Karpas-422 (cell line): ENCODE measurements around the gene MRPS9. TPM values are rescaled to one million over a fixed set of nuclear protein-coding genes. Genes with fewer than 3 reads are reported as not detected.
A peak's percentile ranks its signal among the peaks of the same experiment; 100 is the strongest.

Source experiments
- DNase-seq: peaks from one replicate; pipeline ENCODE4 v3.0.0-alpha.2; 2015
- H2AFZ ChIP-seq: fragments of 200-600 bp; sonication (generic); 2 replicates; pipeline ENCODE4 v1.6.1; 2014; ENCODE audit warnings: antibody characterized with exemption, low read length, mixed read lengths
- H3K27ac ChIP-seq: fragments of 200-600 bp; sonication (generic); 2 replicates; pipeline ENCODE4 v1.5.1; 2014; ENCODE audit warnings: mild to moderate bottlenecking, low read length, moderate library complexity
- H3K27me3 ChIP-seq: fragments of 200-600 bp; sonication (generic); 2 replicates; pipeline ENCODE4 v1.6.1; 2014; ENCODE audit warnings: low read length, mixed read lengths
- H3K36me3 ChIP-seq: fragments of 200-600 bp; sonication (generic); 2 replicates; pipeline ENCODE4 v1.6.1; 2014; ENCODE audit warnings: low read length, mixed read lengths; ENCODE audit not compliant: insufficient read depth
- H3K4me1 ChIP-seq: fragments of 200-600 bp; sonication (generic); 2 replicates; pipeline ENCODE4 v1.6.1; 2014; ENCODE audit warnings: mild to moderate bottlenecking, low read length, mixed read lengths
- H3K4me2 ChIP-seq: fragments of 200-600 bp; sonication (generic); 2 replicates; pipeline ENCODE4 v1.6.1; 2014; ENCODE audit warnings: low read length, low read depth, mild to moderate bottlenecking; ENCODE audit not compliant: poor library complexity, severe bottlenecking
- H3K4me3 ChIP-seq: fragments of 200-600 bp; sonication (generic); 2 replicates; pipeline ENCODE4 v1.5.1; 2014; ENCODE audit warnings: mild to moderate bottlenecking, antibody characterized with exemption, low read length, mixed read lengths
- H3K79me2 ChIP-seq: fragments of 200-600 bp; sonication (generic); 2 replicates; pipeline ENCODE4 v1.6.1; 2014; ENCODE audit warnings: mild to moderate bottlenecking, low read length, mixed read lengths
- H3K9ac ChIP-seq: fragments of 200-600 bp; sonication (generic); 2 replicates; pipeline ENCODE4 v1.6.0; 2014; ENCODE audit warnings: low read length
- H3K9me2 ChIP-seq: fragments of 200-600 bp; sonication (generic), shearing (Covaris generic); replicated peaks from 2 replicates; pipeline ENCODE4 v1.6.0; 2014; ENCODE audit warnings: mild to moderate bottlenecking, low read length, moderate library complexity; ENCODE audit not compliant: insufficient read depth
- H3K9me3 ChIP-seq: fragments of 300-700, 200-600 bp; sonication (generic); 2 replicates; pipeline ENCODE4 v1.6.1; 2014; ENCODE audit warnings: low read length, mixed read lengths
- H4K20me1 ChIP-seq: fragments of 200-600 bp; sonication (generic); 2 replicates; pipeline ENCODE4 v1.6.1; 2014; ENCODE audit warnings: mild to moderate bottlenecking, antibody characterized with exemption, low read length, low read depth; ENCODE audit not compliant: insufficient read depth
- total RNA-seq: library from RNA; depleted of rRNA; stranded (reverse); fragments of >200 nt; shearing (Covaris generic); gene quantifications from 2 replicates; pipeline ENCODE4 v1.2.3, GENCODE V29; 2014; ENCODE audit warnings: low replicate concordance

Gene MRPS9
- total RNA-seq, 1 experiment from 2014 or later, result 24.5 TPM

DNA sequence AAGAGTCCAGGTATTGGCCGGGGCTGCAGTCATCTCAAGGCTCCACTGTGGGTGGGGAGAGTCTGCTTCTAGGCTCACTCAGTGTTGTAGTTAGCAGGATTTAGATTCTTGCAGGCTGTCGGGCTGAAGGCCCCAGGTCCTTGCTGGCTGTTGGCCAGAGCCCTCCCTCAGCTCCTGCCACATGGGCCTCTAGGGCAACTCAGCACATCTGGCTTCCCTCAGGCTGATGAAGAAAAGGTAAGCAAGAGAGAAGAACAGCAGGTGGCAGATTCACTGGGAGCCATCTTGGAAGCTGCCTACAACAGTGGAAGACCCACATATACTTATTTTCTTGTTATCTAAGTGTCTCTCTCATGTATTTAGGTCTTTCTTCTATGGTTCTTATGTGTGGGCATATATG, 4.3 kb downstream of the MRPS9 start:
- Histone ChIP-seq H3K9me2 (no peaks in the 10 kb centered on the region), H3K27ac (no peak overlapping the region), H2AFZ (no peak overlapping the region), H4K20me1 (no peaks in the 10 kb centered on the region), H3K9ac (no peak overlapping the region), H3K4me2 (no peak overlapping the region), H3K36me3 (peaks cover 6% of the 10 kb centered on the region; the same call in 1 of the 2 replicates), H3K4me3 (no peak overlapping the region), H3K79me2 (peaks cover 91% of the 10 kb centered on the region), H3K27me3 (no peaks in the 10 kb centered on the region), H3K9me3 (no peaks in the 10 kb centered on the region), H3K4me1 (peaks cover 45% of the 10 kb centered on the region)
- no peak for DNase-seq

DNA sequence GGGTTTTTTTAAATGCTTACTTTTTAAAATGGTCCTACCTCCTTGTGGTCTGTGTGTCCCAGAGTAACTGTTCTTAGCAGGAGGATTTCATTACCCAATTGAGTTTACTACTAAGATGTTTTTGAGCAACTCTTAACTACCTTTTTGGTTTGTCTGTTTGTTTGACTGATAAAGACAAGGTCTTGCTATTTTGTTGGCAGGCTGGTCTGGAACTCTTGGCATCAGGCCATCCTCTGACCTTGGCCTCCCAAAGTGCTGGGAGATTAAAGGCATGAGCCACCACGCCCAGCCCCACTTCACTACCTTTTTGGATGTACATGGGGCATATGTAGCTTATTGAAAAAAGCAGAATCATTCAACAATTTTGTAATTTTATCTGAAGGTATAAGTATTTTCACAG, 14.9 kb downstream of the MRPS9 start:
- H3K9ac ChIP-seq, result no peak overlapping the region
- no peak for DNase-seq
- H3K79me2 ChIP-seq, result peaks cover 79% of the 10 kb centered on the region

DNA sequence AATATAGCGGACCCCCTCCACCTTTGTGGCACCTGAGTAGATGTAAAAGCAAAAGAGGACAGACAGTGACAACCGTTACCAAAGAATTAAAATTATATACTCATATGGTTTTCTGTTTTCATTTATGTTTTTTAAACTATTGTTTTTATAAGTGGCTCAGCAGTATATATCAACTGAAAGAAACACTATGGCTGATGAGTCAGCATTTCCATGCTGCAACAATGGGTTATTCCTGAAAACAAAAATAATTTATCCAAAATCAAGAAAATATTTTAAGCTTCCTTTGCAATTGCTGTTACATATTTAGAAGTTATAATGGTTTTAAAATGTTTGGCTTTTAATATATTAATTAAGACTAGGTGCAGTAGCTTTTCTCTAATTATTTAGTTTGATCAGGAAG, 17.7 kb downstream of the MRPS9 start:
- peaks cover 10% of the 10 kb centered on the region for H3K9me3 ChIP-seq
- H4K20me1 ChIP-seq, result no peaks in the 10 kb centered on the region
- peak overlapping the region; percentile 23 for H3K27ac ChIP-seq
- H3K4me2 ChIP-seq, result no peak overlapping the region
- no peak overlapping the region for H2AFZ ChIP-seq
- no peak for DNase-seq
- H3K27me3 ChIP-seq, result no peaks in the 10 kb centered on the region
- no peaks in the 10 kb centered on the region for H3K9me2 ChIP-seq
- H3K4me3 ChIP-seq, result no peak overlapping the region
- H3K36me3 ChIP-seq, result peaks cover 43% of the 10 kb centered on the region
- peaks cover 21% of the 10 kb centered on the region for H3K4me1 ChIP-seq
- no peak overlapping the region for H3K9ac ChIP-seq
- peaks cover 91% of the 10 kb centered on the region for H3K79me2 ChIP-seq

More for the DNA sequence above, 14.9 kb downstream of the MRPS9 start:
- H3K9me3 ChIP-seq, result peaks cover 13% of the 10 kb centered on the region
- H3K4me2 ChIP-seq, result no peak overlapping the region
- no peak overlapping the region for H3K4me3 ChIP-seq
- no peak overlapping the region for H3K27ac ChIP-seq
- peaks cover 57% of the 10 kb centered on the region for H3K36me3 ChIP-seq
- no peaks in the 10 kb centered on the region for H3K27me3 ChIP-seq
- H2AFZ ChIP-seq, result no peak overlapping the region
- H3K9me2 ChIP-seq, result no peaks in the 10 kb centered on the region
- no peaks in the 10 kb centered on the region for H4K20me1 ChIP-seq
- H3K4me1 ChIP-seq, result peaks cover 21% of the 10 kb centered on the region

DNA sequence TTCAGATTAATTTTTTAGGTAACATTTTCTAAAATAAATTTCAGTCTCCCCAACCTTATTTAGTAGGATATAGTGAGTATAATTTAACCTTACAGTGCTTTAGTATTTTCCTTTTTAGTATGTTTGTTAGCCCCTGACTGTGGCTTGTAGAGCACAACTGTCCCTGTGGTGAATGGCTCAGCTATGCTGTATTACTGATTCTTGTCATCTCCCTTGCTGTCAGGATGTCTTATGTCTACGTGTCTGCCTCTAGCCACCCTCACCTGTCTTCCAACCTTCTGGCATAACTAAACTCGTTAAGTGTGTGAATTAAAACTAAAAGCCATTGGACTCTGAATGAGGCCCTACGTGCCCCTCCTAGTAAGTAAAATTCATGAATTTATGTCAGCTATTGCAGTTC, 18.4 kb downstream of the MRPS9 start:
- DNase-seq, result no peak
- Histone ChIP-seq H3K4me2 (peak overlapping the region; percentile 18), H2AFZ (no peak overlapping the region), H3K9ac (no peak overlapping the region), H3K4me1 (peaks cover 21% of the 10 kb centered on the region), H3K27ac (peak overlapping the region; percentile 52), H3K9me2 (no peaks in the 10 kb centered on the region), H3K79me2 (peaks cover 88% of the 10 kb centered on the region), H3K4me3 (no peak overlapping the region), H3K36me3 (peaks cover 36% of the 10 kb centered on the region), H3K27me3 (no peaks in the 10 kb centered on the region), H3K9me3 (peaks cover 6% of the 10 kb centered on the region; the same call in 1 of the 2 replicates), H4K20me1 (no peaks in the 10 kb centered on the region)

DNA sequence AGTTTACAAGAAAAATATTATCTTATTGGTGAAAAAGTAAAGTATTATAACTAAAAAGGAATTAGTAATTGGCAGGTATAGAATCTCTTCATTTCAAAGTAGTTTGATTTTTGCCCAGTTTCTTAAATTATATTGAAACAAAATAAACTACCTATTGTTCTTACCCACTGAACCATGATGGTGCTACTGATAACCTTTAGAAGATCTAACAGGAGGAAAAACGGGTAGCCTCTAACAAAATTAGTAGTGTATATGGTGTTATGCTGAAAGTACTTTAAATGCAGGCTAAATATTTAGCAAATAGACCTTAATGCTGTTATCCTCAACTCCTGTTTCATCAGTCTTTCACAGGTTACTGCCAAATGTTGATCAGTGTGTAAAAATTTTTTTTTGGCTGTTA, 19.1 kb downstream of the MRPS9 start:
- Histone ChIP-seq H3K27ac (peak overlapping the region; percentile 52), H3K9ac (no peak overlapping the region), H3K4me1 (peaks cover 21% of the 10 kb centered on the region), H3K36me3 (peaks cover 29% of the 10 kb centered on the region), H2AFZ (no peak overlapping the region), H3K27me3 (no peaks in the 10 kb centered on the region), H3K9me3 (peaks cover 3% of the 10 kb centered on the region; the same call in 1 of the 2 replicates), H3K9me2 (no peaks in the 10 kb centered on the region), H3K79me2 (peaks cover 88% of the 10 kb centered on the region), H4K20me1 (no peaks in the 10 kb centered on the region), H3K4me3 (no peak overlapping the region), H3K4me2 (peak overlapping the region; percentile 18)
- DNase-seq, result no peak

DNA sequence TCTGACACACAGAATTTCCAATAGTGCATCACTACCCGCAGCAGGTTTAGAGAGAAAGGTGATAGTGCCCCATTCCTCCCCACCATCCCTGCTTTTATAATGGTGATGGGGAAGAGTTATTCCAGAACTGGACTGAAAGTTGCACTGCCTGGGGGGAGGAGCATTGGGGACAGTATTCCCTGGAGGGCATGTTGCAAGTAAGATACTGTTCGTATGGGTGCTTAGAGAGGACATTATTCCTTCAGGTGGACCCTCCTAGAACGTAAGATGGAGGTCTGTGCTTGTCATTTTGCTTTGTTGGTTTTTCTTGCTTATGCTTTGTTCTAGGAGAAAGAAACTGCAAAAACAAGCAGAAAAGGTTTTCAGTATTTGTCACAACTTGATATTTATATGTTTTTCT, 23.7 kb downstream of the MRPS9 start:
- no peak overlapping the region for H3K27ac ChIP-seq
- no peaks in the 10 kb centered on the region for H3K27me3 ChIP-seq
- H3K9me3 ChIP-seq, result no peaks in the 10 kb centered on the region
- no peak overlapping the region for H3K4me2 ChIP-seq
- H4K20me1 ChIP-seq, result no peaks in the 10 kb centered on the region
- no peak overlapping the region for H2AFZ ChIP-seq
- no peak overlapping the region for H3K9ac ChIP-seq
- DNase-seq, result no peak
- H3K9me2 ChIP-seq, result no peaks in the 10 kb centered on the region
- peaks cover 97% of the 10 kb centered on the region for H3K79me2 ChIP-seq
- no peak overlapping the region for H3K4me3 ChIP-seq
- H3K36me3 ChIP-seq, result peaks cover 5% of the 10 kb centered on the region; the same call in 1 of the 2 replicates
- H3K4me1 ChIP-seq, result peaks cover 10% of the 10 kb centered on the region

DNA sequence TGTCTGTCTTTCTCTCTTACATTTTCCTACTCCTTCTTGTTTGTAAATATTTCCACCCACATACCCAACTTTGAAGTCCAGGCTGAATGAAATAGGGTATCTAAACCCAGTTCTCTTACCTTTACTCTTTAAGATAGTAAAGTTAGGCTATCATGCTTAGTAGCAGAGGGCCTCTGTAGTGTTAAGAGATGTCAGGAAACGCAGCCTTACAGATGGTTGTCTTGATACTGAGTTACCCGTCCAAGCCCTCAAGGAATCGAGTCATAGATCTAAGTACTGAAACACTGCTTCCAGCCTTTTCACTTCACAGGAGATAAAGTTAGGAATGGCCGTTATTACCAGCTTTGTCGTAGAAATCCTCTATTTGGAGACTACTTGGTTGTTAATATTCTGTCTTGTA, 24.3 kb downstream of the MRPS9 start:
- H3K27me3 ChIP-seq, result no peaks in the 10 kb centered on the region
- H3K36me3 ChIP-seq, result peaks cover 5% of the 10 kb centered on the region; the same call in 1 of the 2 replicates
- no peak overlapping the region for H3K4me3 ChIP-seq
- H3K9ac ChIP-seq, result no peak overlapping the region
- peaks cover 97% of the 10 kb centered on the region for H3K79me2 ChIP-seq
- no peak for DNase-seq
- no peaks in the 10 kb centered on the region for H3K9me3 ChIP-seq
- no peak overlapping the region for H2AFZ ChIP-seq
- H3K9me2 ChIP-seq, result no peaks in the 10 kb centered on the region
- no peak overlapping the region for H3K4me2 ChIP-seq
- H4K20me1 ChIP-seq, result no peaks in the 10 kb centered on the region
- H3K4me1 ChIP-seq, result peaks cover 4% of the 10 kb centered on the region
- H3K27ac ChIP-seq, result no peak overlapping the region

DNA sequence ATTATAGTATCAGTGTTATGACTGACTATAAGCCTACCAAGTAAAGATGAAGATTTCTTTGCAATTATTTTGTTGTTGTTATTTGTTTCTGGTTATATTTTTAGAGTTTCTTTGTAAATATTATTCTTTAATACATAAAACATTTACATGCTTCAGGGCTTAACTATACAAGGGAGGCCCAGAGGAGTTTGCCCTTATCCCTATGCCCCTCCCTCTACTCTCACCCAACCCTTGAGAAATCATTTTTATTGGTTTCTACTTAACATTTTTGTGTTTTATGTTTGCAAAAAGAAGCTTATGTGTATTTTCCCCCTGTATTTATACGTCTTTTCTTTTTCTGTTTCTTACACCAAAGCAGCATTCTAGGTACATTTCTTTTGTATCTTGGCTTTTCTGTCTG, 30.5 kb downstream of the MRPS9 start:
- no peak for DNase-seq
- no peaks in the 10 kb centered on the region for H3K27me3 ChIP-seq
- H3K36me3 ChIP-seq, result peaks cover 3% of the 10 kb centered on the region; the same call in 1 of the 2 replicates
- no peak overlapping the region for H3K27ac ChIP-seq
- H3K4me1 ChIP-seq, result no peaks in the 10 kb centered on the region
- H3K9me3 ChIP-seq, result no peaks in the 10 kb centered on the region
- H3K4me3 ChIP-seq, result no peak overlapping the region
- H3K9me2 ChIP-seq, result no peaks in the 10 kb centered on the region
- H3K79me2 ChIP-seq, result peaks cover 87% of the 10 kb centered on the region
- no peak overlapping the region for H3K4me2 ChIP-seq
- no peaks in the 10 kb centered on the region for H4K20me1 ChIP-seq
- H2AFZ ChIP-seq, result no peak overlapping the region
- H3K9ac ChIP-seq, result no peak overlapping the region

DNA sequence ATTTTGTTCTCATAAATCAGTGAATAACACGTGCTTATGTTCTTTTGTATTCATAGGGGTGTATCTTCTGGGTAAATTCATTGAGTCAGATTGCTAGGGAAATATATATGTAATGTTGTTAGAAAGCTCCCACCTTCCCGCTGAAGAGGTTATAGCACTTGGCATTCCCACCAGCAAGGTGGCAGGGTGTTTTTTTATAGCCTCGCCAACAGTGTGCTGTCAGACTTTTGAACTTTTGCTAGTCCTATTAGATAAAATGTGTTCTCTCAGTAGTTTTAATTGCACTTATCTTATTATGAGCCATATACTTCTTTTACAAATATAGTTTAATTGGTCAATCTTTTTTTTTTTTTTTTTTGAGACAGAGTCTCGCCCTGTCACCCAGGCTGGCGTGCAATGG, 31.0 kb downstream of the MRPS9 start:
- no peak overlapping the region for H2AFZ ChIP-seq
- DNase-seq, result no peak

More for the DNA sequence above, 31.0 kb downstream of the MRPS9 start:
- Histone ChIP-seq H3K4me3 (no peak overlapping the region), H3K27me3 (no peaks in the 10 kb centered on the region), H3K9ac (no peak overlapping the region), H4K20me1 (no peaks in the 10 kb centered on the region), H3K4me2 (no peak overlapping the region), H3K9me3 (no peaks in the 10 kb centered on the region), H3K36me3 (peaks cover 3% of the 10 kb centered on the region; the same call in 1 of the 2 replicates), H3K79me2 (peaks cover 82% of the 10 kb centered on the region), H3K4me1 (no peaks in the 10 kb centered on the region), H3K27ac (no peak overlapping the region), H3K9me2 (no peaks in the 10 kb centered on the region)
